GM19240 (cell line): ENCODE data around the gene CLCN7.

ENCODE experiments used
- DNase-seq: peaks from one replicate; pipeline ENCODE4 v3.0.0; 2011; ENCODE audit warnings: low spot score; ENCODE audit not compliant: insufficient read length

Gene CLCN7

GRCh38 chr16:1502092-1503004, 27.5 kb upstream of the CLCN7 start:
- no peak for DNase-seq

GRCh38 chr16:1501630-1502029, 26.8 kb upstream of the CLCN7 start:
- DNase-seq: no peak

- no peak for DNase-seq
Observed at GRCh38 chr16:1500465-1501150, 25.8 kb upstream of the CLCN7 start.

GRCh38 chr16:1499756-1500464, 25.1 kb upstream of the CLCN7 start:
- DNase-seq: no peak

- no peak for DNase-seq
Observed at GRCh38 chr16:1498899-1499676, 24.3 kb upstream of the CLCN7 start.

- no peak for DNase-seq
Observed at GRCh38 chr16:1497014-1497598, 22.3 kb upstream of the CLCN7 start.

- no peak for DNase-seq
Observed at GRCh38 chr16:1496464-1496863, 21.6 kb upstream of the CLCN7 start.

GRCh38 chr16:1495889-1496262, 21.0 kb upstream of the CLCN7 start:
- DNase-seq: no peak

GRCh38 chr16:1495211-1495888, 20.5 kb upstream of the CLCN7 start:
- no peak for DNase-seq

- DNase-seq: no peak
Observed at GRCh38 chr16:1494711-1495110, 19.9 kb upstream of the CLCN7 start.

- DNase-seq: no peak
Observed at GRCh38 chr16:1494129-1494640, 19.4 kb upstream of the CLCN7 start.

GRCh38 chr16:1493746-1494094, 18.9 kb upstream of the CLCN7 start:
- DNase-seq: peak; percentile 36

GRCh38 chr16:1492923-1493745, 18.3 kb upstream of the CLCN7 start, which contains the start of gene TELO2:
Gene TELO2, plus strand, starts transcription at chr16:1493360. Its CDS starts 922 bp downstream, at chr16:1494282.
- peak; percentile 95 for DNase-seq

- DNase-seq: no peak
Observed at GRCh38 chr16:1492082-1492922, 17.5 kb upstream of the CLCN7 start.

GRCh38 chr16:1491327-1491726, 16.5 kb upstream of the CLCN7 start:
- no peak for DNase-seq

- DNase-seq: no peak
Observed at GRCh38 chr16:1489077-1489476, 14.2 kb upstream of the CLCN7 start.

- DNase-seq: no peak
Observed at GRCh38 chr16:1488619-1489018, 13.8 kb upstream of the CLCN7 start, which contains the start of gene PTX4. Gene PTX4, minus strand, starts transcription at chr16:1488944. Its CDS starts 35 bp downstream, at chr16:1488909.

GRCh38 chr16:1488054-1488601, 13.3 kb upstream of the CLCN7 start:
- no peak for DNase-seq
